NCI-H2081 (cell line): Measurements from ENCODE around the gene CSF2RB.

Experiments used
- DNase-seq, 2 experiments: peaks; one replicate each; lab custom pipeline; 2025; lab: John Stamatoyannopoulos, UW

Gene CSF2RB

GRCh38 chr22:36913427-36914389 lies at the start of gene CSF2RB:
CSF2RB (plus strand) TSS chr22:36913628; CDS start chr22:36922208, 8,580 bp downstream.
- no peak for DNase-seq

GRCh38 chr22:36863979-36864378 lies 49.4 kb upstream of the CSF2RB start:
- no peak for DNase-seq

GRCh38 chr22:36864454-36865215 lies 48.8 kb upstream of the CSF2RB start:
- DNase-seq: no peak

DNA sequence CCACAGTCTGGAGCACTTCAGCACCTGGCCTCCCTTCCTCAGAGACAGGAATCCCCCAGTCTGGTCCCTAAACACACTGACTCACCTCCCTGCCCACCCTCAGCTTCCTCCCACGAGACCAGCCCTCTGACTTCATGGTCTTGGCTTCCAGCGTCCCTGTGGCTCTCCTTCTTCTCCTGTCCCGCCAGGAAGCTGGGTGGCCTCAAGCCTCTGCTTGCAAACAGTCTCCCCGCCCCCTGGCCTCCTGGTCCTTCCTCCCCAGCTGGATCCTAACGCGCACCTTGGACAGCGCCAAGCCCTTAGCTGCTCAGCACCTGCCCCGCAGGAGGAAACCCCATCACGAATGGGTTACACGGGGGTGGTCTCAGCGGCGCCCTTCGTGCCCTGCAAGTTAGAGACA lies 48.1 kb upstream of the CSF2RB start:
- no peak for DNase-seq

DNA sequence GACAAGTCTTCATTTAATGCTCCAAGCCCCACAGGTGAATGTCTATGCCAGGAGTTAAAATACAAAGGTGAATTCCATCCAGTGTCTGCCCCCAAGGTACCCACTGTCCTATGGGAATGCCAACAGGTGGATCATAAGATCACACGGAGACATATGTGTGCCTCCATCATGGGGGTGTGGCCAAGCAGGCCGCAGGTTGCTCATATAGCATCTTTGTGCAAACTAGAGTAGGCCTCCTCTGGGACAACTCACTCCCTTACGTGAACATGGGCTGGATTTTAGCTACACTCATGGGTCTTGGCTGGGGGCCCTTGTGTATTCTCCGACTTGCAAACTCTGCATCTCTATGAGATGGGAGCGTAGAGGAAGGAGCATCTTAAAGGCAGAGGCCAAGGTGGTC lies 45.7 kb upstream of the CSF2RB start:
- no peak for DNase-seq

DNA sequence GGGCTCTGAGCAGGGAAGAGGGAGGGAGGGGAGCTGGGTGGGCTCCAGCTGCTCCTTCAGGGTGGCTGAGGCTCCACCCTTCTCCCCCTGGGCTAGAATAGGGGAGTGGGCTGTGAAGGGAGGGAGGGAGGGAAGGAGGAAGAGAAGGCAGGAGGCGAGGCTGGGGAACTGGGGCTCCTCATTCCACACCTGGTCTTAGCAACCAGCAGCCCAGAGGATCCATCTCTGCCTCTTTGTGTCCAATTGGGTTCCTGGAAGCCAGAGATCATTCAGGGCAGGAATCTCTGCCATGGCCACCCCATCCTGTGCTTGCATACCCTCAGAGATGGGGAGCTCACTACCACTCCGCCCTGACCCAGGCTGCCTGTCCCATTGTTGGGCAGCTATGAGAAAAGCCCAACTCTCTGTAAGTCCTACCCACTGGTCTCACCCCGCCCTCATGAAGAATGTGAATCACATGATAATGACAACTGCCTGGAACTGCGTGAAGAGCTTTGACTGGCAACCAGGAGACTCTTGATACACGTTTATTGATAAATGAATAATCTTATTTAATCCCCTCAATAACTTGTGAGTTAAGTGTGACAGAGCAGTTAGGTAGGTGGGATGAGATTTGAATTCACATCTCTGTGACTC lies 44.8 kb upstream of the CSF2RB start:
- no peak for DNase-seq

GRCh38 chr22:36870250-36870649 lies 43.2 kb upstream of the CSF2RB start:
- DNase-seq: no peak

- no peak for DNase-seq
Measured at GRCh38 chr22:36871669-36872081, 41.8 kb upstream of the CSF2RB start.

DNA sequence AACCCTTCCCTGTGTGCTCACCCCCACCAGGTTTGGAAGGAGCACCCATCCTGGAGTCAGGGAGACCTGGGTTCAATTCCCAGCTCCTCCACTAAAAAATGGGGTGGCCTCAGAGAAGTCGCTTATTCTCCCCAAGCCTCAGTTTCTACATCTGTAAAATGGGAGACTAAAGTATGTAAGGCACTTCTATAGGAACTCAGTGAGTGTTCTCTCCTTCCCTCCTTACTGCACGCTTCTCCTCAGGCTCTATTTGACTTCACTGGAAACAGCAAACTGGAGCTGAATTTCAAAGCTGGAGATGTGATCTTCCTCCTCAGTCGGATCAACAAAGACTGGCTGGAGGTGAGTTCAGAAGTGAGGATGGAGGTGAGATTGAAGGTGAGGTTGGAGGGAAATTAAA lies 41.3 kb upstream of the CSF2RB start:
- no peak for DNase-seq

DNA sequence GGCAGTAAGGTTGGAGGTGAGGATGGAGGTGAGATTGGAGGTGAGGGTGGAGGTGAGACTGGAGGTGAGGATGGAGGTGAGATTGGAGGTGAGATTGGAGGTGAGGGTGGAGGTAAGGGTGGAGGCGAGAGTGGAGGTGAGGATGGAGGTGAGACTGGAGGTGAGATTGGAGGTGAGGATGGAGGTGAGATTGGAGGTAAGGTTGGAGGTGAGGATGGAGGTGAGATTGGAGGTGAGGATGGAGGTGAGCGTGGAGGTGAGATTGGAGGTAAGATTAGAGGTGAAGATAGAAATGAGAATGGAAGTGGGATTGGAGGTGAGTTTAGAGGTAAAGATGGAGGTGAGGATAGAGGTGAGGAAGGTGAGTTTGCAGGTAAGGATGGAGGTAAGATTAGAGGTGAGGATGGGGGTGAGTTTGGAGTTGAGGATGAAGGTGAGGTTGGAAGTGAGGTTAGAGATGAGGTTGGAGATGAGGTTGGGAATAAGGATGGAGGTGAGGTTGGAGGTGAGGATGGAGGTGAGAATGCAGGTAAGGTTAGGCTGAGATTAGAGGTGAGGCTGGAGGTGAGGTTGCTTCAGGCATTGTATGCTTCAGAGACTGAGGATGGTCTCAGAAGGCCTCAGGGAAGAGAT lies 40.4 kb upstream of the CSF2RB start:
- no peak for DNase-seq

DNA sequence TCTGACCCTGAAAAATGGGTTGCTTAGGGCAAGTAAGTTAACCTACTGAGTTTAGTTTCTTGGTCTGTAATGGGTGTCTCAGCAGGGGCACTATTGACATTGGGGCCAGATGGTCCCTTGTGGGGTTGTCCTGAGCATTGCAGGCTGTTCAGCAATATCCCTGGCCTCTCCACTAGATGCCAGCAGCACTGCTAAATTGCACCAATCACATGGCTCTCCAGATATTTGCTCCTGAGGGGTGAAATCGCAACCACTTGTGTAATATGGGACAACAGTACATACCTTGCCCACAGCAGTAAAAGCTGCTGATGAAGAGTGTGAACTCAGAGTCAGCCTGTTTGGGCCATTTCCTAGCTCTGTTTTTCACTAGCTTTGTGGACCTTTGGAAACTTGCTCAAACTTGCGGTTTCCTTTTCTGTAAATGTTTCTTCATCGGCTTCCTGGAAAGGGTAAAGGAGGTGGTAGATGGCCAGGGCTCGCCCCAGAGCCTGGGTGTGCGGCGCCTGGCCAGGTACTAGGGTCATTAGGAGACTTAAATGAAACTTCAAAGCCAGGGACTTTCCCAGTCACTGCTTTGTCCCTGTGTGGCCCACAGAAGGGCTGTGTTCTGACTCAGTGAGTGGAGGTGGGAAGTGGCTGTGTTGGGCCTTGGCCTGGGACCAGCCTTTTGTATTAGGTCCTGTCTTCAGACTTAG lies 39.7 kb upstream of the CSF2RB start:
- peak in 1 of 2 experiments; percentile 18 for DNase-seq

DNA sequence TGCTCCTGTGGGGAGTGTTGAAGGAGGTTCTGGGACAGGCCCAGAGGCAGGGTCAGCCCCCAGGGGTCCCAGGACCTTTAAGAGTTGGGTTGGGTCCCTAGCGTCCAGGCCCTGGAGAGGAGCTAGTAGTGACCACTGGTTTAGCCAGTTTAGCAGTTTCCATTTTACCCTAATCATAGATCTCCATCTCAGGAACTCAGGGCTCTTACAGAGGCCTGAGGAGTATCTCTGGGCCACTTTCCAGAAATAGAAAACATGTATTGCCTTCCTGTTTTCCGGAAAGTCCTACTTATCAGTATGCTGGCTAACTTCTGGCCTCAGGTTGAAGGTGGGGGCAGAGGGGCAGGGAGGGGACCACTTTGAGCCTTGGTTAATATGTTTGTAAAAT lies 39.1 kb upstream of the CSF2RB start:
- no peak for DNase-seq

GRCh38 chr22:36874736-36875135 lies 38.7 kb upstream of the CSF2RB start:
- DNase-seq: no peak

- no peak for DNase-seq
Measured at GRCh38 chr22:36875741-36876140, 37.7 kb upstream of the CSF2RB start.

- DNase-seq: no peak
Measured at GRCh38 chr22:36879775-36880174, 33.7 kb upstream of the CSF2RB start.

DNA sequence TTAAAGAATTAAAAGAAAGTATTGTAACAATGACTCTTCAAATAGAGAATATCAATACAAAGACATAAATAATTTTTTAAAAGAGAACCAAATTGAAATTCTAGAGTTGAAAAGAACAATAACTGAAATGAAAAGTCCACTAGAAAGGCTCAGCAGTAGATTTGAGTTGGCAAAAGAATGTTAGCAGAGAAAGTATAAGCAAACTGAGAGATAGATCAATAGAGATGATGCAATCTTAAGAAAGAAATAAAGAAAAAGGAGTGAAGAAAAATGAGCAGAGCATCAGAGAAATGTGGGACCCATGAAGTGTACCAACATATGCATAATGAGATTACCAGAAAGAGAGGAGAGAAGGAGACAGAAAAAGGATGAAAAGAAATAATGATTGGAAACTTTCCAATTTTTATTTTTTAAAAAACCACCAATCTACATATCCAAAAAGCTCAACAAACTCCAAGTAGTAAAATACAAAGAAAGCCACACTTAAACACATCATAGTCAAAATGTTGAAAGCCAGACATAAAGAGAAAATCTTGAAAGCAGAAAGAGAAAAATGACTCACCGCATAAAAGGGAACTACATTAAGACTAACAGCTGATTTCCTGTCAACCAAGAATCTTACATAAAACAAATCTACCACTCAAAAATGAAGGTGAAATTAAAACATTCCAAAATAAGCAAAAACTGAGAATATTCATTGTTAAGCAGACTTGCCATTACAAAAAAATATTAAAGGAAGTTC lies 31.8 kb upstream of the CSF2RB start:
- no peak for DNase-seq

DNA sequence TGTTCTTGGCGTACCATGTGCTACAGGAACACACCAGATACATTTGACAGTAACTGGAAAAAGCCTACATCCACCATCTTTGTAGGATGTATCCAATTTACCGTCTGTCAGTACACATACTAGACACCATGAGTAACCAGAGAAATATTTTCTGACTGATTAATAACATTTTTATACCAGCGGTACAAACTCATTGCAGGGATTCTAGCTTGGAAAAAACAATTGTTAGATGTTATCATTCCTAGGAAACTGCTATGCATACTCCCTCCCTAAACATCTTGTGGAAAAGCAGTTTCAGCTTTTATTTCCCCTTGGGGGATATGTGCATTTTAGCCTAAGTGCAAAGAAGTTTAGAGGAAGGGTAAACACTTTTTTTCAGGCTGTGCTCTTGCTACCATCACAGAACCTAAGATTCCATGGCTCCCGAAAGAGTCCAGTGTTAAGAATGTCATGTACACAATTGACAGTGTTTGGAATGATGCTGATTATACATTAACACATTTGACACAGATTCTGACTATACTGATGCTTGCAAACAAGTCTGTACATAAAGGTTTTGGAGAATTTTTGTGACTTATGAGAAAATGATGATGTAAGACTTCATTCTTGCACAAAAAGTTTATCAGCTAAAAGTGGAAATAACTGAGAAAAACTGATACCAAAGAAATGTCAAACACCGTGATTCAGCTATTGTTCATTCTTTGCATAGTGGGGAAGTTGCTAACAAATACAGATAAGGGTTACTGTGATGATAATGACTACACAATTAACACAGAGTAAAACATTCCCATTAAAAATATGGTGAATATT lies 28.9 kb upstream of the CSF2RB start:
- no peak for DNase-seq

- no peak for DNase-seq
Measured at GRCh38 chr22:36885474-36885873, 28.0 kb upstream of the CSF2RB start.

GRCh38 chr22:36886016-36886415 lies 27.4 kb upstream of the CSF2RB start:
- no peak for DNase-seq

GRCh38 chr22:36887162-36887561 lies 26.3 kb upstream of the CSF2RB start:
- DNase-seq: no peak
